HepG2 (cell line): Measurements from ENCODE around the gene GNPAT. TPM values are rescaled to one million over a fixed set of nuclear protein-coding genes. Genes with fewer than 3 reads are reported as not detected.
A peak's percentile ranks its signal among the peaks of the same experiment; 100 is the strongest.

ENCODE experiments used
- ADNP ChIP-seq: sonication (generic); formaldehyde crosslinking; IDR thresholded peaks from 2 replicates; pipeline ENCODE4 v1.4.0; 2020; ENCODE audit warnings: missing genetic modification reagents
- ARHGAP35 ChIP-seq: sonication (generic); formaldehyde crosslinking; IDR thresholded peaks from 2 replicates; pipeline ENCODE4 v1.9.0; 2022; ENCODE audit warnings: mild to moderate bottlenecking, inconsistent platforms, moderate library complexity, missing genetic modification reagents, borderline replicate concordance
- POLR2AphosphoS2 ChIP-seq: IDR thresholded peaks from 2 replicates; pipeline ENCODE4 v1.6.1; 2011; ENCODE audit warnings: low read depth, low read length, improper control_type of control experiment
- RFX3 ChIP-seq: IDR thresholded peaks from 2 replicates; pipeline ENCODE4 v1.6.1; 2016; ENCODE audit warnings: missing biosample characterization, missing genetic modification reagents
- RXRB ChIP-seq: IDR thresholded peaks from 2 replicates; pipeline ENCODE4 v1.6.1; 2016; ENCODE audit warnings: borderline replicate concordance, missing genetic modification reagents, missing compliant biosample characterization
- SALL1 ChIP-seq: sonication (generic); formaldehyde crosslinking; IDR thresholded peaks from 2 replicates; pipeline ENCODE4 v1.8.0; 2022; ENCODE audit warnings: mild to moderate bottlenecking, missing genetic modification reagents
- SIN3A ChIP-seq: IDR thresholded peaks from 2 replicates; pipeline ENCODE4 v1.6.1; 2011; ENCODE audit warnings: low read depth, mild to moderate bottlenecking, control low read depth, low read length, borderline replicate concordance
- SOX5 ChIP-seq: IDR thresholded peaks from 2 replicates; pipeline ENCODE4 v1.6.1; 2016; ENCODE audit warnings: borderline replicate concordance
- SRF ChIP-seq: IDR thresholded peaks from 2 replicates; pipeline ENCODE4 v1.6.1; 2011; ENCODE audit warnings: mild to moderate bottlenecking, low read depth, low read length, moderate library complexity
- ZNF136 ChIP-seq: sonication (generic); formaldehyde crosslinking; IDR thresholded peaks from 2 replicates; pipeline ENCODE4 v1.8.1; 2022; ENCODE audit warnings: low read depth, mild to moderate bottlenecking, moderate library complexity, missing genetic modification reagents
- ZNF501 ChIP-seq: sonication (generic); formaldehyde crosslinking; IDR thresholded peaks from 2 replicates; pipeline ENCODE4 v1.5.1; 2020; ENCODE audit warnings: mild to moderate bottlenecking, moderate library complexity, missing genetic modification reagents
- ZNF790 ChIP-seq: sonication (generic); formaldehyde crosslinking; IDR thresholded peaks from 2 replicates; pipeline ENCODE4 v1.8.0; 2022; ENCODE audit warnings: missing genetic modification reagents, mild to moderate bottlenecking, borderline replicate concordance
- polyA plus RNA-seq, 8 experiments: library from polyadenylated mRNA; depleted of rRNA in 3 of 8; stranded (reverse) in 7 of 8; unstranded in 1 of 8; fragments of >200 nt; fragmentation: Illumina TruSeq in 4 of 8; extraction: Trizol in 4 of 8; gene quantifications; 2 replicates each; pipeline versions ENCODE4 v1.2.1 to v1.2.3, GENCODE V29; 2011 to 2016; ENCODE audit warnings: low read depth in 4 of 8, missing spikeins in 1 of 8, mixed read lengths in 1 of 8; ENCODE audit not compliant: insufficient read depth in 1 of 8
- total RNA-seq, 5 experiments: library from RNA; depleted of rRNA; stranded (reverse); fragments of >200 nt; fragmentation: Illumina TruSeq; extraction: Trizol; gene quantifications; 2 replicates each; pipeline ENCODE4 v1.2.3, GENCODE V29; 2016; ENCODE audit warnings: low read depth in 1 of 5
- TF ChIP-seq, protein P1 (sequence below): IDR thresholded peaks from 2 replicates; pipeline ENCODE4 v1.6.1; 2012; ENCODE audit warnings: low read length, improper control_type of control experiment
- TF ChIP-seq, protein P2 (sequence below): sonication (generic); formaldehyde crosslinking; IDR thresholded peaks from 2 replicates; pipeline ENCODE4 v1.8.1; 2023; ENCODE audit warnings: mild to moderate bottlenecking, missing genetic modification reagents, borderline replicate concordance
- TF ChIP-seq, protein P3 (sequence below): sonication (generic); formaldehyde crosslinking; IDR thresholded peaks from 2 replicates; pipeline ENCODE4 v1.5.0; 2020; ENCODE audit warnings: mild to moderate bottlenecking, missing genetic modification reagents
- TF ChIP-seq, protein P4 (sequence below): sonication (generic); formaldehyde crosslinking; IDR thresholded peaks from 2 replicates; pipeline ENCODE4 v1.8.0; 2022; ENCODE audit warnings: missing genetic modification reagents, mild to moderate bottlenecking, borderline replicate concordance
- TF ChIP-seq, protein P5 (sequence below), 2 experiments: sonication (generic) in 1 of 2; formaldehyde crosslinking in 1 of 2; IDR thresholded peaks; 2 replicates each; pipeline versions ENCODE4 v1.5.1 to v1.6.1; 2011 to 2020; ENCODE audit warnings: borderline replicate concordance in 1 of 2, low read depth in 1 of 2, low read length in 1 of 2, mild to moderate bottlenecking in 1 of 2, missing genetic modification reagents in 1 of 2, moderate library complexity in 1 of 2

The GNPAT gene
- total and polyA plus RNA-seq, 2 of the 13 experiments (the other 11 are each of a cell fraction or from before 2014, with no cell fraction given) = 58.3 to 114 TPM

DNA sequence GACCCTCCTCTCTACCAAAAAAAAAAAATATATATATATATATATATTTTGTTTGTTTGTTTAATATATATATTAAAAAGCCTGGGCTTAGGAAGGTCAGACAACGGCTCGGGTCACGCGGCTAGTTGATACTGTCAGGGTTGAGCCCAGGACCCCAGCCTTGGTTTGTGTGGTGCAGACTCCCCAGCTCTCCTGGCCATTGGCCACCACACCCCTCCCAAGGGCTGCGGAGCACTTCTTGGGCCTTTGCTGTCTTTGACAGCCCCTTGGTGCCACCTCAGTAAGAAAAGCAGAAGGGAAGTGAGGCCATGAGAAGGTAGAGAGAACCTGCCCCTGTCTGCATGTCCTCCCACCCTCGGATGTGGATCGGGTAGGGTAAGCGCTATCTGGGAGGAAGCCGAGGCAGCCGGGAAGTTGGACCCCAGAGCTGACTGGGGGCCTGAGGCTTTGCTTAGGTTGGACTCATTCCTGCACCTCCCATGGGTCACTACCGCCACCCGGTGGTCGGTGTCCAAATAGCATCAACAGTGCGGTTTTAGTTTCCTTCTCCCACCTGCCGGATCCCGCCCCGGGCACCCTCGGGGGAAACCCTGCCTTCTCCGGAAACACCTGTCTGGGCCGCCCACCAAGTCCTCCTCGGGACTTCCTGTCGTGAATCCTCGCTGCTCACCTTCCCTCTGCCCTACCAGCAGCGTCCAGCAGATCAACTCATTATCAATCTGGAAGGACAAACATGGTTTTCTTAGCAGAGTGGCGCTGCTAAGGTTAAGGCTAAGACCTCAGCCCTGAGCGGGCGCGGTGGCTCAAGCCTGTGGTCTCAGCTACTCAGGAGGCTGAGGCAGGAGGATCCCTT is 29.8 kb upstream of the GNPAT start (continued):
- TF ChIP-seq, protein P1, sequence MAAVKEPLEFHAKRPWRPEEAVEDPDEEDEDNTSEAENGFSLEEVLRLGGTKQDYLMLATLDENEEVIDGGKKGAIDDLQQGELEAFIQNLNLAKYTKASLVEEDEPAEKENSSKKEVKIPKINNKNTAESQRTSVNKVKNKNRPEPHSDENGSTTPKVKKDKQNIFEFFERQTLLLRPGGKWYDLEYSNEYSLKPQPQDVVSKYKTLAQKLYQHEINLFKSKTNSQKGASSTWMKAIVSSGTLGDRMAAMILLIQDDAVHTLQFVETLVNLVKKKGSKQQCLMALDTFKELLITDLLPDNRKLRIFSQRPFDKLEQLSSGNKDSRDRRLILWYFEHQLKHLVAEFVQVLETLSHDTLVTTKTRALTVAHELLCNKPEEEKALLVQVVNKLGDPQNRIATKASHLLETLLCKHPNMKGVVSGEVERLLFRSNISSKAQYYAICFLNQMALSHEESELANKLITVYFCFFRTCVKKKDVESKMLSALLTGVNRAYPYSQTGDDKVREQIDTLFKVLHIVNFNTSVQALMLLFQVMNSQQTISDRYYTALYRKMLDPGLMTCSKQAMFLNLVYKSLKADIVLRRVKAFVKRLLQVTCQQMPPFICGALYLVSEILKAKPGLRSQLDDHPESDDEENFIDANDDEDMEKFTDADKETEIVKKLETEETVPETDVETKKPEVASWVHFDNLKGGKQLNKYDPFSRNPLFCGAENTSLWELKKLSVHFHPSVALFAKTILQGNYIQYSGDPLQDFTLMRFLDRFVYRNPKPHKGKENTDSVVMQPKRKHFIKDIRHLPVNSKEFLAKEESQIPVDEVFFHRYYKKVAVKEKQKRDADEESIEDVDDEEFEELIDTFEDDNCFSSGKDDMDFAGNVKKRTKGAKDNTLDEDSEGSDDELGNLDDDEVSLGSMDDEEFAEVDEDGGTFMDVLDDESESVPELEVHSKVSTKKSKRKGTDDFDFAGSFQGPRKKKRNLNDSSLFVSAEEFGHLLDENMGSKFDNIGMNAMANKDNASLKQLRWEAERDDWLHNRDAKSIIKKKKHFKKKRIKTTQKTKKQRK = no peak
- TF ChIP-seq, protein P2, sequence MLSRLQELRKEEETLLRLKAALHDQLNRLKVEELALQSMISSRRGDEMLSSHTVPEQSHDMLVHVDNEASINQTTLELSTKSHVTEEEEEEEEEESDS (CRISPR knock-in tag) = no peak
- TF ChIP-seq POLR2AphosphoS2 (no peak), RFX3 (no peak), RXRB (CRISPR knock-in tag) (peak; percentile 42; the same call in 1 of the 2 replicates), ZNF790 (no peak), SOX5 (CRISPR knock-in tag) (peak; percentile 35; the same call in 1 of the 2 replicates), ARHGAP35 (CRISPR knock-in tag) (peak; percentile 70; the same call in 1 of the 2 replicates), ZNF136 (CRISPR knock-in tag) (no peak), ADNP (CRISPR knock-in tag) (no peak), SIN3A (no peak), ZNF501 (CRISPR knock-in tag) (peak; percentile 69), SRF (no peak), SALL1 (peak; percentile 74)
- TF ChIP-seq, protein P3, sequence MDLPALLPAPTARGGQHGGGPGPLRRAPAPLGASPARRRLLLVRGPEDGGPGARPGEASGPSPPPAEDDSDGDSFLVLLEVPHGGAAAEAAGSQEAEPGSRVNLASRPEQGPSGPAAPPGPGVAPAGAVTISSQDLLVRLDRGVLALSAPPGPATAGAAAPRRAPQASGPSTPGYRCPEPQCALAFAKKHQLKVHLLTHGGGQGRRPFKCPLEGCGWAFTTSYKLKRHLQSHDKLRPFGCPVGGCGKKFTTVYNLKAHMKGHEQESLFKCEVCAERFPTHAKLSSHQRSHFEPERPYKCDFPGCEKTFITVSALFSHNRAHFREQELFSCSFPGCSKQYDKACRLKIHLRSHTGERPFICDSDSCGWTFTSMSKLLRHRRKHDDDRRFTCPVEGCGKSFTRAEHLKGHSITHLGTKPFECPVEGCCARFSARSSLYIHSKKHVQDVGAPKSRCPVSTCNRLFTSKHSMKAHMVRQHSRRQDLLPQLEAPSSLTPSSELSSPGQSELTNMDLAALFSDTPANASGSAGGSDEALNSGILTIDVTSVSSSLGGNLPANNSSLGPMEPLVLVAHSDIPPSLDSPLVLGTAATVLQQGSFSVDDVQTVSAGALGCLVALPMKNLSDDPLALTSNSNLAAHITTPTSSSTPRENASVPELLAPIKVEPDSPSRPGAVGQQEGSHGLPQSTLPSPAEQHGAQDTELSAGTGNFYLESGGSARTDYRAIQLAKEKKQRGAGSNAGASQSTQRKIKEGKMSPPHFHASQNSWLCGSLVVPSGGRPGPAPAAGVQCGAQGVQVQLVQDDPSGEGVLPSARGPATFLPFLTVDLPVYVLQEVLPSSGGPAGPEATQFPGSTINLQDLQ (CRISPR knock-in tag) = no peak
- TF ChIP-seq, protein P4, sequence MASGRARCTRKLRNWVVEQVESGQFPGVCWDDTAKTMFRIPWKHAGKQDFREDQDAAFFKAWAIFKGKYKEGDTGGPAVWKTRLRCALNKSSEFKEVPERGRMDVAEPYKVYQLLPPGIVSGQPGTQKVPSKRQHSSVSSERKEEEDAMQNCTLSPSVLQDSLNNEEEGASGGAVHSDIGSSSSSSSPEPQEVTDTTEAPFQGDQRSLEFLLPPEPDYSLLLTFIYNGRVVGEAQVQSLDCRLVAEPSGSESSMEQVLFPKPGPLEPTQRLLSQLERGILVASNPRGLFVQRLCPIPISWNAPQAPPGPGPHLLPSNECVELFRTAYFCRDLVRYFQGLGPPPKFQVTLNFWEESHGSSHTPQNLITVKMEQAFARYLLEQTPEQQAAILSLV (CRISPR knock-in tag) = 0 out of 2 replicates have a peak, but pooled peaks have one; percentile 67
- TF ChIP-seq, protein P5, sequence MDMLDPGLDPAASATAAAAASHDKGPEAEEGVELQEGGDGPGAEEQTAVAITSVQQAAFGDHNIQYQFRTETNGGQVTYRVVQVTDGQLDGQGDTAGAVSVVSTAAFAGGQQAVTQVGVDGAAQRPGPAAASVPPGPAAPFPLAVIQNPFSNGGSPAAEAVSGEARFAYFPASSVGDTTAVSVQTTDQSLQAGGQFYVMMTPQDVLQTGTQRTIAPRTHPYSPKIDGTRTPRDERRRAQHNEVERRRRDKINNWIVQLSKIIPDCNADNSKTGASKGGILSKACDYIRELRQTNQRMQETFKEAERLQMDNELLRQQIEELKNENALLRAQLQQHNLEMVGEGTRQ (IDR thresholded peaks at IDR 0.05; ENCODE audit: low read depth, low read length) = no peak
- TF ChIP-seq, protein P5 (CRISPR knock-in tag; IDR thresholded peaks at IDR 0.05; ENCODE audit: borderline replicate concordance) = no peak
